CD4-positive, alpha-beta T cell treated with Interleukin-15 for 4 hours (primary cell): ENCODE measurements around the gene CCR8.

Experiments used
- DNase-seq: peaks from one replicate; pipeline ENCODE4 v3.0.0-alpha.2; 2020; ENCODE audit warnings: low spot score

The CCR8 gene, protein sequence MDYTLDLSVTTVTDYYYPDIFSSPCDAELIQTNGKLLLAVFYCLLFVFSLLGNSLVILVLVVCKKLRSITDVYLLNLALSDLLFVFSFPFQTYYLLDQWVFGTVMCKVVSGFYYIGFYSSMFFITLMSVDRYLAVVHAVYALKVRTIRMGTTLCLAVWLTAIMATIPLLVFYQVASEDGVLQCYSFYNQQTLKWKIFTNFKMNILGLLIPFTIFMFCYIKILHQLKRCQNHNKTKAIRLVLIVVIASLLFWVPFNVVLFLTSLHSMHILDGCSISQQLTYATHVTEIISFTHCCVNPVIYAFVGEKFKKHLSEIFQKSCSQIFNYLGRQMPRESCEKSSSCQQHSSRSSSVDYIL

GRCh38 chr3:39329493-39329892, at the start of gene CCR8:
TSS of gene CCR8 (plus strand) at chr3:39329709. CDS start at chr3:39332332, 2,623 bp downstream.
- no peak for DNase-seq

GRCh38 chr3:39279745-39280517, 49.6 kb upstream of the CCR8 start, which contains the start of gene CX3CR1:
TSS of gene CX3CR1 (minus strand) at chr3:39280036. CDS start at chr3:39266509, 13,527 bp downstream.
- DNase-seq, result no peak

DNA sequence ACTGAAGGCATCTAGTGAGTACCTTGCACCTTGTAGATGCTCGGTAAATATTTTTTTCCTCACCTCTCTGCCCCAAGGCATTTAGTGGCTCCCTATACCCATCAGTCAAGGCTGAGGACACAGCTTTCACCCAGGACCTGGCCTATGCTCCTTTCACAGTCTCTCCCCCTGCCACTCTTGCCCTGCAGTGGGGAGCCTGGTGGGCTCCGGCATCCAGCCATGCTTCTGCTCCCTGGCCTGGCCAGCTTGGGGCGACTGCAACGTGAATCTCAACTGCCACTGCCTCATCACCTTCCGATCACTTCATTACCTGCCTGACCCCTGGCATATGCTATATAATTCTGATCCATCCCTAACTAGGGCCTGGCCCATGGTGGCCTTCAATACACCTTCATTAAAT, 48.9 kb upstream of the CCR8 start:
- no peak for DNase-seq

DNA sequence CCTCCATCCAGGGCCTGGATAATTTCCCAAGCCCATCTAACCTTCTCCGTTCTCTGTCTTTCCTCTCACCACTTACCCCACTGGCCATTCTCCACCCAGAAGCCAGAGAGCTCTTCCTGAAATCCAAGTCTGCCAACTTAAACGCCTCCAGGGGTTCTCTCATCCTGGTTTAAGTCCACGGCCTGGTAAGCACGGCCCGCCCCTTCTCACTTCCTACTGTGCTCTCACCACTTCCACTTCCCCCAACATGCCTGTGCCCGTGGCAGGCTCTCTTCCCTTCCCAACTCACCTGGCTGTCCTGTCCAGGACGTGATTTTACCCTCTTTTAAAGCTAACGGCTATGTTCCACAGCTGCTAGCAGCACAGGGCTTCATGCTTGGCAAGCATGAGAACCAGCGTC, 48.0 kb upstream of the CCR8 start:
- DNase-seq, result no peak

GRCh38 chr3:39282057-39282456, 47.5 kb upstream of the CCR8 start:
- DNase-seq, result no peak

GRCh38 chr3:39284457-39284881, 45.0 kb upstream of the CCR8 start:
- DNase-seq, result no peak

DNA sequence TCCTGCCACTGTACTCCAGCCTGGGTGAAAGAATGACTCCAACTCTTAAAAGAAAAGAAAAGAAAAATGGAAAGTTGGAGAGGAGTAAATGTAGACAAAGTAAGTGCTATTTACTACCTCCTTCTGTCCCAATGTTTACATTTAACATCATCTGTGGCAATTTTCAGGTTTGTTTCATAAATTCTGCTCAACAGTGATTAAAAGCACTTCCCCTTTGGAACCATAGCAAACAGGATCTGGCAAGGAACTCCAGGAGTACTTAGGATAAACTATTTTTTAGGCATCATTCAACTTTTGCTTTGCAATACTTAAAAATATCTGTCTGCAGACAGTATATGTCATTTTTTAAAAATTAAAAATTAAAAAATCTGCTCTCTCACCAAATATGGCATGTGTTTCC, 44.2 kb upstream of the CCR8 start:
- no peak for DNase-seq

DNA sequence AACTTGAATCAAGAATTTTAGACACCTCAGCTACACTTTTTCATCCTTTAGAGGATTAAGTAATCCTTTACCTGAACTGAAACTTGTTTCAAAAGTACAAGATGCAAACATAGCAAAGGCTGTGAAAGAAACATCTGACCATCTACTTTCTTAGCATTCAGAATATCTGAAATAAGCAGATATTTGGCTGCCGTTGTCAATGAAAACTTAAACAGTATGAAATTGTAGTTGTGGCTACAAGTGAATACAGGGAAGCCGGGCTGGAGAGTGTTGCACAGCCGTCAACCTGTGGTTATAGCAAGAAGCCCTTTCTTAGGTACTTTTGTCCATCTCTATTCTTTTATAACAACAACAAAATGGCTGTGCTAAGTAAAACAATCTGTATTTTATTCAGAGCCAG, 42.7 kb upstream of the CCR8 start:
- DNase-seq, result no peak

DNA sequence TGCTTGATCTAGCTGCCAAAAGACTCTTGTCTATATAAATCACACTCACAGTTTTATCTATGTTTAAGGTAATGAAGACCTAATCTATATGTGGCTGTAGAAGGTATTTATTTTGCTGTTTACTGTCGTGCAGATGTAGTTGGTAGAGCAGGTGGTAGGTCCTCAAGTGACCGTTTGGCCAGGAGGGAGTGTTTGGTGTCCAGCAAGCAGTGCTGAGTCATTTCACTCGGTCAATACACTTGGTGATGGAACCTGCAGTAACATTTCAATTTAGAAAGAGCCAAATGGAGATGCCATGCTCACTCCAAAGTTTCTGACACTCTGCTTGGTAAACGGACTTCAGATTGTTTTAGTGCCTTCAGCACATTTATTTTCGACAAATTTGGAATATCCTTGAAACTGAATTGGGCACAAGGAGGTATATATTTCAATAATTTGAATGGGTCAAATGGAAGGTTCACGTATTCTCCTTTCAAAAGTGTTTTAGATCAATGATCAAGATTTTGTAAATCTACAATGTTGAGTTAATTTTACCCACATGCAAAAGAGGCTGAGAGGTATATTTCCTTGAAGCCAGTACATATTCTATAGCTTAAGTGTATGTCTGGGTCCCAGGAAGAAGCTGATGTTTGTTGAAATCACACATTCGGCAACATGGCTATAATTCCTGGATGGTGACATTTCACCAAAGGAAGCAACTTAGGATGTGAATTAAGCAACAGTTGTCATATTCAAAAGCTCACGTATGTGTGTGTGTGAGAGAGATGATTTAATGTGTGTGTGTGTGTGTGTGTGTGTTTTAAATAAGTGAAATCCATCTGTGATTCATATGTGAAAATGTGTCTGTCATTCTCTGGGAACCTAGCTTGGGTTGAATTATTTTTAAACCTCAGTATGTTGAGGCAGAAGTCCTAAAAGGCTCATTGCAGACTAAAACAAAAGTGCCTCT, 42.0 kb upstream of the CCR8 start:
- DNase-seq, result no peak

DNA sequence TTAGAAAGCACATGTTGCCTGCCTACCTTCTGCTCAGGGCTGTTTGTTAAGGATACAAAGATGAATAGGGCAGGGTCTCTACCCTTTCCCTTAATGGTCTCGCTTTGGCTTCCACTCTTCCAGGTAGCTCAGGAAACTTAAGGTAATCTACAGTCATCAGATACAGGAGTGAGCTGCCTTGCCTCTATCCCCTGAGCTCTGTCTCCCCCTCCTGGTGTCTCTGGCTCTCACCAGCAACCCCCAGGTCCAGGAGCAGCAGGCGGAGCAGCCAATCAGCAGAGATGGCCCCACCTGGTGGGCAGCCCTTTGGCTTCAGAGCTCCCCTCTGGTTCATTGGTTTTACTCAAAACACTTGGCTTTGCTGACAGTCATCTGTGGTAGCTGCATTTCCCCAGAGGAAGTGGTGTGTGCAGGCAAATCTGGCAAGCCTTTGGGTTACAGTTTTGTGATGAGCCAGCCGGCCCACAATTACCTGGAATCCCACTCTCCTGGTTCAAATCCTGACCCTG, 41.2 kb upstream of the CCR8 start:
- peak; percentile 89 for DNase-seq

DNA sequence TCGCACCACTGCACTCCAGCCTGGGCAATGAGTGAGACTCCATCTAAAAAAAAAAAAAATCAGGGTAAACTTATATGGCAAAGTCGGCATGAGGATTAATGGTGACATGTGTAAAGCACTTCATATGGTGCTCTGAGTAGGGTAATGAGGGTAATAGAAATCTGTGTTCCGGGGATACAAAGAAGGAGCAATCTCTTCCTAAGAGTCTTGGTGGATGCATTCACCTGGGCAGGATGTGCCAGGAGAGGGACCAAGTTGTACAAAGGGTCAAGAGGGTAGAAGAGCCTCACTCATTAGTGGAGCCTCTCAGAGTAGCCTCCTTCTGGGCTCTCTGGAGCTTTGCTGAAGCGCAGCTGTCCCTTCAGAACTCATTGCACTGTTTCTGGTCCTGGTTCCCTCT, 40.4 kb upstream of the CCR8 start:
- DNase-seq, result no peak

DNA sequence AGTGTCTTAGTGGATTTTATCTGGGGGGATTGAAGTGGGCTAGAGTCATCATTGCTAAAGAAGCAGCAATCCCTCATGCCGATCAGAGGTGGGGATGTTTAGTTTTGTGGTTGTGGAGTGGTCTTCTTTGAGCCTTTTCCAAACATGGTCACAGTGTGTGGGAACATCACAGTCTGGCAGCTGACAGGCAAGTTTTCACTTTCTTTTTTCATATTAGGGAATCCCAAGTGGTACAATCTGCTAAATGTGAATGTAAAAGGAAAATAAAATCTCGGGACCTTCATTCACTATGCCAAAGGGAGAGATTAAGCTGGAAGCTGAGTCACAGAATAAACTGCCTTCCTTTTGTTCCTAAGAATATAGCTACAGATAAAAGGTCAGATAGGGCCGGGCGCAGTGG, 39.3 kb upstream of the CCR8 start:
- DNase-seq, result no peak

DNA sequence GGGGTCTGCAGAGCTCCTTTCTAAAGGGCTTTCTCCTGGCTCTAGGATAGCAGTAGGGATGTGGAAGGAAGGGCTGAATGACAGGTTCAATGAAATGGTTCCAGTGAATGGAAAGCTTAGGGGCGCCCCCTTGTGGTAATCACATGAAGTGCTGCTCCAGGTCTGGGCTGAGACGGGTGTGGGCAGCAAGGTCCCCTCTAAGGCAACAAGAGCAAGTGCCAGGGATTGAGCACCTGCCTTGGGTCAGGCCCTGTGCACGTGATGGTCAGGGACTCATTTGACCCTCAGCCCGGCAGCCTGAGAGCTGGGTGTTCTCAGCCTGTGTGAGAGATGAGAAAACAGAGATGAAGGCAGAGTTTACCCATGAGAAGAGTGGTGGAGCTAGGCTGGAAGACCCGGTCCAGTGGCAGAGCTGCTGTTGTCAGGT, 37.6 kb upstream of the CCR8 start:
- peak; percentile 79 for DNase-seq

GRCh38 chr3:39292961-39293360, 36.5 kb upstream of the CCR8 start:
- no peak for DNase-seq

DNA sequence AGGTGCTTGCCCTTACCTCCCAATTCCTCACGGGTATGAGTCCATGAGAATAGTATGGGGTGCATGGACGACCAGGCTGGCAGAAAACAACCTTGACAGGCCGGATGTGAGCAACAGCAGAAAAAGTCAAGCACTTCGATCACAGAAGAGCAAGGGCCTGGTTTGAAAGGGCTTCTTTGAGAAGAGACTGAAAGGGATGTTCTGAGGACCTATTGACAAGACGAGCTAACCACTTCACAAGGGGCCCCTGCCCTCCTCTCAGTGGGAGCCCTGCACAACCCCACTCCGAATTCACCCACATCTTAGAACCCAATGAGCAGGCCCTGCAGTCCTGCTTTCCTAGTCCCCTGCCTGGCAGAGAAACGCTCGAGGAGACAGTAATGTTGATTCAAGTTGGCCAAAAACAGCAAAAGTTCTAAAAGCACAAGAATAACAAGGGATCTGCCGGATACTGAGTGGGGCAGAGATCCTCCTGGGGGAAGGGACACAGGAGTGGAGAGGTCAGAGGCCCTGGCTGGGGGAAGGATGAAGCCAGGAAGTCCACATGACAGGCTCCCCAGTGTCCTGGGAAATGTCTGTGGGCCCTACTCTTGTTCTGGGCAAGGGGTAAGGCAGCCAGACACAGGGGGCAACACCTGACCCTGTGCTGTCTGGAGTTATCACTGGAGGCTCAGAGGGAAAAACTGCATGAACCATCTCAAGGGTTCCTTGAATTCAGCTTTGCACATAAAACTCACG, 34.9 kb upstream of the CCR8 start:
- DNase-seq, result no peak

DNA sequence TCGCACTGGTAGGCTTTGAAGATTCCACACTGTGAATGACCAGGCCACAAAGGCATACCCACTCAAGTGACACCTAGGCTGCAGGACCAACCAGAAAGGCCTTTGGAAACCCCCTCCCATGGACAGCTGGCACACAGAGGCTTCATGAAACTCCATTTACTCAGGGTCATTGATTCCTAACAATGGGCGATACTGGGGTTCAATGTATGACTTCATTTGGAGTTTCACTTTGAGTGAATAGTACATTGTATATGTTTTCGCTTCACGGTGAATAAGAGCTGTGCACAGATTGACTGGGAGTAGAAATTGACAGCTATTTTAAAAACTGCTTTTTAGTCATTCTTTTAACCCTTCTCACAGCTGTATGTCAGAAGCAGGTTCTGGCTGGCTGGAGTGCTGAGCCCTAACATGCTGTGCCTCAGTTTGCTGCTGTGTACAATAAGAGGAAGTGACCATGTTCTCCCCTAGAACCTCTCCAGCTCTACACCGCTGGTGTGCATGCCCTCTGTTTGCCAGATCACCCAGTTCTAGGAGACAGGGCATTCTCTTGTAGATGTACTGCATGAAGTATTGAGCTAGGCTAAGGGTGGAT, 34.2 kb upstream of the CCR8 start:
- no peak for DNase-seq

- no peak for DNase-seq
Measured at GRCh38 chr3:39296197-39297077, 33.1 kb upstream of the CCR8 start.

- no peak for DNase-seq
Measured at GRCh38 chr3:39299279-39299678, 30.2 kb upstream of the CCR8 start.

GRCh38 chr3:39302178-39302577, 27.3 kb upstream of the CCR8 start:
- DNase-seq, result no peak

GRCh38 chr3:39313289-39313688, 16.2 kb upstream of the CCR8 start:
- DNase-seq, result no peak
